Adrenal gland (tissue), 12 donors: ENCODE data around the gene IRAK1BP1. TPM values are rescaled to one million over a fixed set of nuclear protein-coding genes. Genes with fewer than 3 reads are reported as not detected.

Experiments
- DNase-seq, 7 donors: peaks; one replicate each; pipeline ENCODE4 v3.0.0-alpha.2; 2019 to 2020
- H3K27ac ChIP-seq, 5 donors: fragments of 200-600 bp; sonication (generic) in 4 of 5; 1 replicate in 3 of 5; 2 replicates in 2 of 5; pipeline versions ENCODE4 v1.5.1 to v1.8.0; 2016 to 2020; ENCODE audit warnings: mild to moderate bottlenecking in 1 of 5
- H3K27me3 ChIP-seq: fragments of 200-600 bp; 2 replicates; pipeline ENCODE4 v1.8.0; 2021
- H3K36me3 ChIP-seq, 2 donors: fragments of 200-600 bp; replicated peaks in 1 of 2; 1 replicate in 1 of 2; 2 replicates in 1 of 2; pipeline versions ENCODE4 v1.5.1 to v1.8.0; 2018 to 2022
- H3K4me1 ChIP-seq, 2 donors: fragments of 200-600 bp; replicated peaks in 1 of 2; 1 replicate in 1 of 2; 2 replicates in 1 of 2; pipeline versions ENCODE4 v1.5.1 to v1.8.0; 2018 to 2021
- H3K4me3 ChIP-seq, 4 donors: fragments of 200-600 bp; sonication (generic) in 3 of 4; one replicate each; pipeline ENCODE4 v1.5.1; 2016 to 2018
- H3K9me3 ChIP-seq, 3 donors: fragments of 200-600 bp; sonication (generic) in 1 of 3; replicated peaks in 1 of 3; 1 replicate in 2 of 3; 2 replicates in 1 of 3; pipeline versions ENCODE4 v1.5.1 to v1.8.0; 2016 to 2021
- POLR2A ChIP-seq, 2 donors: fragments of 450-650 bp; IDR thresholded peaks; one replicate each; pipeline ENCODE4 v1.6.1; 2017; ENCODE audit warnings: antibody characterized with exemption in 2 of 2, mild to moderate bottlenecking in 2 of 2, moderate library complexity in 1 of 2
- WGBS, 4 donors: extraction: QIAGEN DNeasy Blood & Tissue Kit in 2 of 4; methylation state at CpG; one replicate each; pipeline versions ENCODE4 v1.1.5 to v1.1.7; 2013 to 2017; 5-methylcytosine and 5-hydroxymethylcytosine counted together
- intact Hi-C, 2 donors: fragments of 100-400 bp; cut with DNase I; formaldehyde crosslinking; loops; one replicate each; pipeline versions ENCODE4 v1.14.1 to v1.15.0; 2022 to 2023
- polyA plus RNA-seq, 3 donors: library from polyadenylated mRNA; stranded (reverse); fragments of 200-250 nt in 2 of 3; fragments of 350-450 nt in 1 of 3; fragmentation: Illumina TruSeq in 1 of 3; extraction: RNeasy Lipid Tissue Mini Kit (QIAGEN cat#74804) in 1 of 3; gene quantifications; one replicate each; pipeline ENCODE4 v1.2.3, GENCODE V29; 2013 to 2014
- total RNA-seq, 9 donors: library from RNA; depleted of rRNA in 4 of 9; stranded (reverse); fragments of >200 nt in 4 of 9; fragments of 120-200 nt in 1 of 9; fragmentation: NEBNext Ultra II Directional in 1 of 9; extraction: Animal tissue kit (Norgen Biotek cat#: 25700) in 1 of 9; gene quantifications; one replicate each; pipeline versions ENCODE4 v1.1.0 to v1.2.4, GENCODE V29; 2013 to 2023
- TF ChIP-seq, protein P1 (sequence below), 6 experiments: fragments of 450-650 bp in 4 of 6; fragments of 200-600 bp in 2 of 6; sonication (generic) in 1 of 6; IDR thresholded peaks; 1 replicate in 5 of 6; 2 replicates in 1 of 6; pipeline versions ENCODE4 v1.5.1 to v1.8.0; 2016 to 2021; ENCODE audit warnings: antibody characterized with exemption in 6 of 6, mild to moderate bottlenecking in 2 of 6, moderate library complexity in 1 of 6
- donor health status: healthy with polysubstance abuse.
- donor health status: Bipolar disorder and iron deficiency.
- donor health status: DM: yes; HTN: yes; CAD: no.
- donor health status: DM: no; HTN: no; CAD: no.
- donor health status: DM: no; HTN: no; CAD: no.
- donor health status: DM: yes; HTN: yes; CAD: no.

The IRAK1BP1 gene
- total and polyA plus RNA-seq, 12 donors: 2.0 to 8.5 (median 4.4) TPM

- H3K27me3 ChIP-seq: no peaks in the 10 kb centered on the region
- H3K36me3 ChIP-seq: no peaks in the 10 kb centered on the region
- H3K4me1 ChIP-seq: no peaks in the 10 kb centered on the region
- no peak for DNase-seq
- H3K27ac ChIP-seq: no peak overlapping the region
- 72 to 89% (median 82%) methylated on average over 2 of the region's 2 CpGs for WGBS, 4 donors
- no peak for TF ChIP-seq POLR2A (IDR thresholded peaks at IDR 0.05)
- TF ChIP-seq, protein P1, sequence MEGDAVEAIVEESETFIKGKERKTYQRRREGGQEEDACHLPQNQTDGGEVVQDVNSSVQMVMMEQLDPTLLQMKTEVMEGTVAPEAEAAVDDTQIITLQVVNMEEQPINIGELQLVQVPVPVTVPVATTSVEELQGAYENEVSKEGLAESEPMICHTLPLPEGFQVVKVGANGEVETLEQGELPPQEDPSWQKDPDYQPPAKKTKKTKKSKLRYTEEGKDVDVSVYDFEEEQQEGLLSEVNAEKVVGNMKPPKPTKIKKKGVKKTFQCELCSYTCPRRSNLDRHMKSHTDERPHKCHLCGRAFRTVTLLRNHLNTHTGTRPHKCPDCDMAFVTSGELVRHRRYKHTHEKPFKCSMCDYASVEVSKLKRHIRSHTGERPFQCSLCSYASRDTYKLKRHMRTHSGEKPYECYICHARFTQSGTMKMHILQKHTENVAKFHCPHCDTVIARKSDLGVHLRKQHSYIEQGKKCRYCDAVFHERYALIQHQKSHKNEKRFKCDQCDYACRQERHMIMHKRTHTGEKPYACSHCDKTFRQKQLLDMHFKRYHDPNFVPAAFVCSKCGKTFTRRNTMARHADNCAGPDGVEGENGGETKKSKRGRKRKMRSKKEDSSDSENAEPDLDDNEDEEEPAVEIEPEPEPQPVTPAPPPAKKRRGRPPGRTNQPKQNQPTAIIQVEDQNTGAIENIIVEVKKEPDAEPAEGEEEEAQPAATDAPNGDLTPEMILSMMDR (IDR thresholded peaks at IDR 0.05): no peak
- intact Hi-C loops: no loop called here
- no peak overlapping the region for H3K4me3 ChIP-seq
- H3K9me3 ChIP-seq: no peaks in the 10 kb centered on the region
Measured at GRCh38 chr6:78861509-78861908, 5.8 kb upstream of the IRAK1BP1 start.

GRCh38 chr6:78863576-78863975, 3.8 kb upstream of the IRAK1BP1 start:
- H3K9me3 ChIP-seq: no peaks in the 10 kb centered on the region
- no peak for DNase-seq
- no peak overlapping the region for H3K4me3 ChIP-seq
- H3K36me3 ChIP-seq: no peaks in the 10 kb centered on the region
- H3K27me3 ChIP-seq: no peaks in the 10 kb centered on the region
- H3K4me1 ChIP-seq: peaks cover 0 to 6% of the 10 kb centered on the region in 2 donors
- no peak overlapping the region for H3K27ac ChIP-seq
- intact Hi-C loops: no loop called here
- TF ChIP-seq, protein P1 (IDR thresholded peaks at IDR 0.05): no peak
- TF ChIP-seq POLR2A (IDR thresholded peaks at IDR 0.05): no peak
- WGBS, 4 donors: 70 to 84% (median 73%) methylated on average over 2 of the region's 2 CpGs

- H3K36me3 ChIP-seq: peaks cover 0 to 4% of the 10 kb centered on the region in 2 donors
- intact Hi-C loops: no loop called here
- H3K27me3 ChIP-seq: no peaks in the 10 kb centered on the region
- no peaks in the 10 kb centered on the region for H3K9me3 ChIP-seq
- H3K4me1 ChIP-seq: peaks cover 0 to 6% of the 10 kb centered on the region in 2 donors
- 89 to 95% (median 93%) methylated on average over 5 of the region's 5 CpGs for WGBS, 4 donors
- DNase-seq: no peak
- H3K4me3 ChIP-seq: no peak overlapping the region
- no peak overlapping the region for H3K27ac ChIP-seq
- TF ChIP-seq, protein P1 (IDR thresholded peaks at IDR 0.05): no peak
- no peak for TF ChIP-seq POLR2A (IDR thresholded peaks at IDR 0.05)
Measured at GRCh38 chr6:78864957-78865356, 2.4 kb upstream of the IRAK1BP1 start.

- WGBS, 4 donors: 1 to 3% (median 2%) methylated on average over 13 of the region's 13 CpGs
- peaks cover 0 to 6% of the 10 kb centered on the region in 2 donors for H3K4me1 ChIP-seq
- no peak for TF ChIP-seq POLR2A (IDR thresholded peaks at IDR 0.05)
- TF ChIP-seq, protein P1 (IDR thresholded peaks at IDR 0.05): no peak
- H3K9me3 ChIP-seq: no peaks in the 10 kb centered on the region
- no peaks in the 10 kb centered on the region for H3K27me3 ChIP-seq
- intact Hi-C loops: no loop called here
- peaks cover 0 to 4% of the 10 kb centered on the region in 2 donors for H3K36me3 ChIP-seq
- peak overlapping the region in 3 of 5 donors; percentile 33 to 45 (median 36) for H3K27ac ChIP-seq
- H3K4me3 ChIP-seq: peak overlapping the region; percentile 50 to 93 (median 86)
- DNase-seq: no peak
Measured at GRCh38 chr6:78867020-78867369, 356 bp upstream of the IRAK1BP1 start.
